ENCODE results near the gene TNFRSF1A.

TNFRSF1A gene
- 10.9 to 21.7 (median 17.8) reads per million in 4 donors for total RNA-seq

GRCh38 chr12:6341417-6342139 is at the start of gene TNFRSF1A:
Gene TNFRSF1A, minus strand, starts transcription at chr12:6342076. Its CDS starts 262 bp downstream, at chr12:6341814.
- peak in 2 of 5 donors; percentile 32 to 75 for DNase-seq

- DNase-seq = no peak
These were observed 49.1 kb upstream of the TNFRSF1A start for GRCh38 chr12:6391013-6391412.

- DNase-seq = no peak
These were observed 48.4 kb upstream of the TNFRSF1A start for GRCh38 chr12:6390084-6390799.

GRCh38 chr12:6387541-6387940 is 45.7 kb upstream of the TNFRSF1A start:
- DNase-seq = no peak

GRCh38 chr12:6386491-6386890 is 44.6 kb upstream of the TNFRSF1A start:
- DNase-seq = no peak

- DNase-seq = no peak
These were observed 44.2 kb upstream of the TNFRSF1A start for GRCh38 chr12:6386038-6386437.

GRCh38 chr12:6384499-6385436 is 42.9 kb upstream of the TNFRSF1A start:
- no peak for DNase-seq

GRCh38 chr12:6383572-6384498 is 42.0 kb upstream of the TNFRSF1A start, which contains the start of gene LTBR:
Gene LTBR, plus strand, starts transcription at chr12:6384162. Its CDS starts 197 bp downstream, at chr12:6384359.
- no peak for DNase-seq

GRCh38 chr12:6382982-6383381 is 41.1 kb upstream of the TNFRSF1A start:
- no peak for DNase-seq

GRCh38 chr12:6382371-6382770 is 40.5 kb upstream of the TNFRSF1A start:
- no peak for DNase-seq

GRCh38 chr12:6380141-6381121 is 38.6 kb upstream of the TNFRSF1A start:
- DNase-seq = no peak

- DNase-seq = no peak
These were observed 37.0 kb upstream of the TNFRSF1A start for GRCh38 chr12:6378709-6379472.

GRCh38 chr12:6377667-6377994 is 35.8 kb upstream of the TNFRSF1A start:
- no peak for DNase-seq

GRCh38 chr12:6376870-6377666 is 35.2 kb upstream of the TNFRSF1A start:
- DNase-seq = no peak

GRCh38 chr12:6376079-6376869 is 34.4 kb upstream of the TNFRSF1A start:
- DNase-seq = no peak

- DNase-seq = no peak
These were observed 33.6 kb upstream of the TNFRSF1A start, which contains the start of gene SCNN1A for GRCh38 chr12:6375269-6376078. Gene SCNN1A, minus strand, starts transcription at chr12:6375563. Its CDS starts 780 bp downstream, at chr12:6374783.

GRCh38 chr12:6374786-6375160 is 32.9 kb upstream of the TNFRSF1A start:
- no peak for DNase-seq

All from T-helper 1 cell (primary cell).